ENCODE data around the gene FURIN. TPM values are rescaled to one million over a fixed set of nuclear protein-coding genes. Genes with fewer than 3 reads are reported as not detected.

FURIN gene
- total RNA-seq, 1 experiment from 2014 or later: 35.1 TPM

DNA sequence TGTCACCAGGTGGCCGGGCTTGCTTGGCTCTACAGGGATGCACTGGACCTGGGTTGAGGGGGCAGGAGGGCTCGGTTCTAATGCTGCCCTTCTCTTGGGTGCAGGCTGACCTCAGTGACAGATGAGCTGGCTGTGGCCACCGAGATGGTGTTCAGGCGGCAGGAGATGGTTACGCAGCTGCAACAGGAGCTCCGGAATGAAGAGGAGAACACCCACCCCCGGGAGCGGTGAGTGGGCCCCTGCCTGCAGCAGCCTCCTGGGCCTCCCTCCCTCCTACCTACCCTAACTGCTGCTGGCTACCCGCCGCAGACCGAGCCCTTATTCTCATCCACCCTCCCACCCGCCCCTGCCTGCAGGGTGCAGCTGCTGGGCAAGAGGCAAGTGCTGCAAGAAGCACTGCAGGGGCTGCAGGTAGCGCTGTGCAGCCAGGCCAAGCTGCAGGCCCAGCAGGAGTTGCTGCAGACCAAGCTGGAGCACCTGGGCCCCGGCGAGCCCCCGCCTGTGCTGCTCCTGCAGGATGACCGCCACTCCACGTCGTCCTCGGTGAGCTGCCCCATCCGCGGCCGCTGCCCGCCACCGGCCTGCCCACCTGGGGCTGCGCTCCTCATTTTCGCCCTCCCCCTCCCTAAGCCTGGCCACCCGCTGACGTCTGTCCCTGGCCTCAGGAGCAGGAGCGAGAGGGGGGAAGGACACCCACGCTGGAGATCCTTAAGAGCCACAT lies 21.5 kb downstream of the FURIN start:
- H2BK20ac ChIP-seq (ENCODE audit: low read depth, low read length, poor library complexity, severe bottlenecking): no peak overlapping the region
- DNase-seq: no peak
- no peak overlapping the region for H2BK120ac ChIP-seq (ENCODE audit: low read depth, low read length, poor library complexity, severe bottlenecking)
- H3K27me3 Mint-ChIP-seq (ENCODE audit: low read depth): no peaks in the 10 kb centered on the region; the same call in 1 of the 2 replicates
- H2AK5ac ChIP-seq (ENCODE audit: insufficient read length, low read length): no peak overlapping the region
- H4K91ac ChIP-seq (ENCODE audit: insufficient read length, low read depth, low read length): no peak overlapping the region
- no peak overlapping the region for H3K9ac ChIP-seq (ENCODE audit: extremely low read depth, insufficient read length, low read length)
- H3K4me2 ChIP-seq (ENCODE audit: insufficient read depth, insufficient read length, low read length): no peak overlapping the region
- no peak overlapping the region for H2AFZ ChIP-seq (ENCODE audit: low read length)
- no peak overlapping the region for H2BK5ac ChIP-seq (ENCODE audit: insufficient read length, low read length)
- no peak overlapping the region for H3T11ph ChIP-seq (ENCODE audit: low read length)
- H3K4ac ChIP-seq (ENCODE audit: low read depth, low read length): no peak overlapping the region
- H3K18ac ChIP-seq (ENCODE audit: insufficient read length, low read depth, low read length): no peak overlapping the region
- no peak overlapping the region for H3K4me3 Mint-ChIP-seq
- peak overlapping the region in 1 of 3 experiments; percentile 65; a peak in 2 of 7 replicates for H3K27ac Mint-ChIP-seq
- H3K79me2 ChIP-seq (ENCODE audit: insufficient read depth, low read length): no peaks in the 10 kb centered on the region
- no peak overlapping the region for H3K23ac ChIP-seq (ENCODE audit: insufficient read length, low read depth, low read length)
- H3K79me1 ChIP-seq (ENCODE audit: insufficient read depth, low read depth, low read length, poor library complexity, severe bottlenecking): no peaks in the 10 kb centered on the region
- no peaks in the 10 kb centered on the region for H3K27me3 ChIP-seq (ENCODE audit: insufficient read depth, low read length)
- no peaks in the 10 kb centered on the region; a peak in 1 of 5 replicates for H3K9me3 Mint-ChIP-seq
- no peak overlapping the region for H3K56ac ChIP-seq (ENCODE audit: insufficient read length, low read depth, low read length)
- no peaks in the 10 kb centered on the region for H3K23me2 ChIP-seq (ENCODE audit: insufficient read length, low read depth, low read length, poor library complexity, severe bottlenecking)
- H4K20me1 ChIP-seq (ENCODE audit: control insufficient read depth, insufficient read depth, insufficient read length): no peaks in the 10 kb centered on the region
- H3K14ac ChIP-seq (ENCODE audit: insufficient read depth, low read length): no peak overlapping the region
- no peak overlapping the region for H2BK15ac ChIP-seq (ENCODE audit: low read depth, low read length)
- no peak overlapping the region for H3K27ac ChIP-seq (ENCODE audit: insufficient read length, low read depth, low read length)
- WGBS (ENCODE audit: extremely low coverage, insufficient read length, low lambda C conversion rate): no CpG with 5 or more reads among the region's 31 CpGs
- peaks cover 9 to 19% of the 10 kb centered on the region in 2 experiments for H3K4me1 Mint-ChIP-seq
- H4K8ac ChIP-seq (replicated peaks; ENCODE audit: insufficient read length, low read depth, low read length): no peak overlapping the region
- H3K4me1 ChIP-seq (ENCODE audit: insufficient read depth, low read length): no peaks in the 10 kb centered on the region; the same call in 1 of the 2 replicates
- H3K36me3 Mint-ChIP-seq (ENCODE audit: insufficient read depth in 1 of 3, low read depth in 3 of 3): peaks cover 4 to 10% (median 4%) of the 10 kb centered on the region in 3 experiments; a peak in 5 of 7 replicates
- TF ChIP-seq, protein P1, sequence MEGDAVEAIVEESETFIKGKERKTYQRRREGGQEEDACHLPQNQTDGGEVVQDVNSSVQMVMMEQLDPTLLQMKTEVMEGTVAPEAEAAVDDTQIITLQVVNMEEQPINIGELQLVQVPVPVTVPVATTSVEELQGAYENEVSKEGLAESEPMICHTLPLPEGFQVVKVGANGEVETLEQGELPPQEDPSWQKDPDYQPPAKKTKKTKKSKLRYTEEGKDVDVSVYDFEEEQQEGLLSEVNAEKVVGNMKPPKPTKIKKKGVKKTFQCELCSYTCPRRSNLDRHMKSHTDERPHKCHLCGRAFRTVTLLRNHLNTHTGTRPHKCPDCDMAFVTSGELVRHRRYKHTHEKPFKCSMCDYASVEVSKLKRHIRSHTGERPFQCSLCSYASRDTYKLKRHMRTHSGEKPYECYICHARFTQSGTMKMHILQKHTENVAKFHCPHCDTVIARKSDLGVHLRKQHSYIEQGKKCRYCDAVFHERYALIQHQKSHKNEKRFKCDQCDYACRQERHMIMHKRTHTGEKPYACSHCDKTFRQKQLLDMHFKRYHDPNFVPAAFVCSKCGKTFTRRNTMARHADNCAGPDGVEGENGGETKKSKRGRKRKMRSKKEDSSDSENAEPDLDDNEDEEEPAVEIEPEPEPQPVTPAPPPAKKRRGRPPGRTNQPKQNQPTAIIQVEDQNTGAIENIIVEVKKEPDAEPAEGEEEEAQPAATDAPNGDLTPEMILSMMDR (conservative IDR thresholded peaks at IDR 0.05): no peak
- no peak overlapping the region for H4K5ac ChIP-seq (ENCODE audit: insufficient read length, low read depth, low read length)
- H3K9me3 ChIP-seq (ENCODE audit: control insufficient read depth, low read depth, low read length): no peaks in the 10 kb centered on the region
- H2BK12ac ChIP-seq (ENCODE audit: insufficient read length, low read depth, low read length): no peak overlapping the region
